Neural progenitor cell (in vitro differentiated cells): ENCODE measurements around the gene CTCF.

ENCODE experiments used
- EZH2phosphoT487 ChIP-seq: fragments of 200-600 bp; sonication (generic); IDR thresholded peaks from 2 replicates; pipeline ENCODE4 v1.6.1; 2017; ENCODE audit warnings: antibody characterized with exemption
- TF ChIP-seq, protein P1 (sequence below): fragments of 200-600 bp; sonication (generic); IDR thresholded peaks from 2 replicates; pipeline ENCODE4 v1.5.1; 2017; ENCODE audit warnings: antibody characterized with exemption, mild to moderate bottlenecking

DNA sequence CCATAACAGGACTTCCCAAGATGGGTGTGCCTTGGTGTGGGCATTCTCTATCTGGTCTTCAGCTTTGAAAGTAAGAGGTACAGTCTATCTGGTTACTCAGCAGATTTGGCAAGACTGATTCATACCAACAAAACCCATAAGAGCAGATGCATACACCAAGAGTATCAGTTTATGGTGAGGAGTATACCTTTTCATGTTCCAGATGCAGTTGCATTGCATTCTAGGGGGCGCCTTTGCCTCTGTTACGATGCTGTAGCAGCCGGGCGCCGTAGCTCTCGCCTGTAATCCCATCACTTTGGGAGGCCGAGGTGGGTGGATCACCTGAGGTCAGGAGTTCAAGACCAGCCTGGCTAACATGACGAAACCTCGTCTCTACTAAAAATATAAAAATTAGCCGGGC is 51.5 kb downstream of the CTCF start:
- TF ChIP-seq, protein P1, sequence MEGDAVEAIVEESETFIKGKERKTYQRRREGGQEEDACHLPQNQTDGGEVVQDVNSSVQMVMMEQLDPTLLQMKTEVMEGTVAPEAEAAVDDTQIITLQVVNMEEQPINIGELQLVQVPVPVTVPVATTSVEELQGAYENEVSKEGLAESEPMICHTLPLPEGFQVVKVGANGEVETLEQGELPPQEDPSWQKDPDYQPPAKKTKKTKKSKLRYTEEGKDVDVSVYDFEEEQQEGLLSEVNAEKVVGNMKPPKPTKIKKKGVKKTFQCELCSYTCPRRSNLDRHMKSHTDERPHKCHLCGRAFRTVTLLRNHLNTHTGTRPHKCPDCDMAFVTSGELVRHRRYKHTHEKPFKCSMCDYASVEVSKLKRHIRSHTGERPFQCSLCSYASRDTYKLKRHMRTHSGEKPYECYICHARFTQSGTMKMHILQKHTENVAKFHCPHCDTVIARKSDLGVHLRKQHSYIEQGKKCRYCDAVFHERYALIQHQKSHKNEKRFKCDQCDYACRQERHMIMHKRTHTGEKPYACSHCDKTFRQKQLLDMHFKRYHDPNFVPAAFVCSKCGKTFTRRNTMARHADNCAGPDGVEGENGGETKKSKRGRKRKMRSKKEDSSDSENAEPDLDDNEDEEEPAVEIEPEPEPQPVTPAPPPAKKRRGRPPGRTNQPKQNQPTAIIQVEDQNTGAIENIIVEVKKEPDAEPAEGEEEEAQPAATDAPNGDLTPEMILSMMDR, result peak; percentile 44
- no peak for TF ChIP-seq EZH2phosphoT487
